AG10803 (cell line): ENCODE data around the gene BAX.
"Not testable (repeated sequence)": the region's sequence is repeated elsewhere in the genome, so short reads cannot be mapped to it uniquely, and the experiment has no call there.

Source experiments
- DNase-seq: peaks from one replicate; pipeline ENCODE4 v3.0.0; 2010; ENCODE audit warnings: low read depth
- H3K4me3 ChIP-seq: 2 replicates; pipeline ENCODE4 v1.5.1; 2011; ENCODE audit warnings: mild to moderate bottlenecking, low read length, control low read depth
- TF ChIP-seq, protein P1 (sequence below): conservative IDR thresholded peaks from 2 replicates; pipeline ENCODE4 v1.5.1; 2011; ENCODE audit warnings: mild to moderate bottlenecking, low read length, control low read depth, inconsistent platforms

Gene BAX

GRCh38 chr19:48954595-48955307 is at the start of gene BAX:
TSS of gene BAX (plus strand) at chr19:48954875. CDS start at chr19:48954929, 54 bp downstream.
- DNase-seq = peak; percentile 92
- TF ChIP-seq, protein P1, sequence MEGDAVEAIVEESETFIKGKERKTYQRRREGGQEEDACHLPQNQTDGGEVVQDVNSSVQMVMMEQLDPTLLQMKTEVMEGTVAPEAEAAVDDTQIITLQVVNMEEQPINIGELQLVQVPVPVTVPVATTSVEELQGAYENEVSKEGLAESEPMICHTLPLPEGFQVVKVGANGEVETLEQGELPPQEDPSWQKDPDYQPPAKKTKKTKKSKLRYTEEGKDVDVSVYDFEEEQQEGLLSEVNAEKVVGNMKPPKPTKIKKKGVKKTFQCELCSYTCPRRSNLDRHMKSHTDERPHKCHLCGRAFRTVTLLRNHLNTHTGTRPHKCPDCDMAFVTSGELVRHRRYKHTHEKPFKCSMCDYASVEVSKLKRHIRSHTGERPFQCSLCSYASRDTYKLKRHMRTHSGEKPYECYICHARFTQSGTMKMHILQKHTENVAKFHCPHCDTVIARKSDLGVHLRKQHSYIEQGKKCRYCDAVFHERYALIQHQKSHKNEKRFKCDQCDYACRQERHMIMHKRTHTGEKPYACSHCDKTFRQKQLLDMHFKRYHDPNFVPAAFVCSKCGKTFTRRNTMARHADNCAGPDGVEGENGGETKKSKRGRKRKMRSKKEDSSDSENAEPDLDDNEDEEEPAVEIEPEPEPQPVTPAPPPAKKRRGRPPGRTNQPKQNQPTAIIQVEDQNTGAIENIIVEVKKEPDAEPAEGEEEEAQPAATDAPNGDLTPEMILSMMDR = no peak
- H3K4me3 ChIP-seq = peak within 1 kb of the TSS; percentile 98

- DNase-seq = no peak
- TF ChIP-seq, protein P1 = no peak
- H3K4me3 ChIP-seq = no peak overlapping the region
Observed at GRCh38 chr19:48905664-48906063, 49.0 kb upstream of the BAX start.

- TF ChIP-seq, protein P1 = no peak
- DNase-seq = no peak
- no peak overlapping the region for H3K4me3 ChIP-seq
Observed at GRCh38 chr19:48906324-48906723, 48.4 kb upstream of the BAX start.

GRCh38 chr19:48907671-48908070 is 47.0 kb upstream of the BAX start:
- H3K4me3 ChIP-seq = no peak overlapping the region
- no peak for DNase-seq
- TF ChIP-seq, protein P1 = no peak

DNA sequence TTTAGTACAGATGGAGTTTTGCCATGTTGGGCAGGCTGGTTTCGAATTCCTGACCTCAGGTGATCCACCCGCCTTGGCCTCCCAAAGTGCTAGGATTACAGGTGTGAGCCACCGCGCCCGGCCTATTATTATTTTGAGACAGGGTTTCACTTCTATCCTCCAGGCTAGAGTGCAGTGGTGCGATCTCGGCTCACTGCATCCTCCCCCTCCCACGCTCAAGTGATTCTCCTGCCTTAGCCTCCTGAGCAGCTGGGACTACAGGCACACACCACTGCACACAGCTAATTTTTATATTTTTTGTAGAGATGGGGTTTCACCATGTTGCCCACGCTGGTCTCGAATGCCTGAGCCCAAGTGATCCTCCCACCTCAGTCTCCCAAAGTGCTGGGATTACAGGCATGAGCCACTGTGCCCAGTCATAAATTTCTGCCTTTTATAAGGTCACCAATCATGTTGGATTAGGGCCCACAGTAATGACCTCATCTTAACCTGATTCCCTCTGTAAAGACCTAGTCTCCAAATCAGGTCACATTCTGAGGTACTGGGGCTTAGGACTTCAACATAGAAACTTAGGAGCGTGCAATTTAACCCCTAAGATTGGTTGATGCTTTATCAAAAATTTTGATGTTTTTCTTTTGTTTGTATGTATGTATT is 45.1 kb upstream of the BAX start:
- DNase-seq, H3K4me3 ChIP-seq: not testable (repeated sequence)

- H3K4me3 ChIP-seq = no peak overlapping the region
- TF ChIP-seq, protein P1 = no peak
- no peak for DNase-seq
Observed at GRCh38 chr19:48910803-48911202, 43.9 kb upstream of the BAX start.

GRCh38 chr19:48913114-48913889 is 41.4 kb upstream of the BAX start:
- TF ChIP-seq, protein P1 = no peak
- no peak for DNase-seq
- no peak overlapping the region for H3K4me3 ChIP-seq
